Esophagus muscularis mucosa (tissue), 4 donors: ENCODE data around the gene GYPC. TPM values are rescaled to one million over a fixed set of nuclear protein-coding genes. Genes with fewer than 3 reads are reported as not detected.

Source experiments
- DNase-seq: peaks from one replicate; pipeline ENCODE4 v3.0.0-alpha.2; 2017; ENCODE audit errors: extremely low spot score
- H3K27ac ChIP-seq, 4 donors: fragments of 200-600 bp; sonication (generic); replicated peaks in 1 of 4; 1 replicate in 3 of 4; 2 replicates in 1 of 4; pipeline ENCODE4 v1.5.1; 2016 to 2019; ENCODE audit warnings: mild to moderate bottlenecking in 1 of 4
- H3K27me3 ChIP-seq, 4 donors: fragments of 200-600 bp; sonication (generic); one replicate each; pipeline versions ENCODE4 v1.5.1 to v1.6.0; 2016 to 2019
- H3K36me3 ChIP-seq, 4 donors: fragments of 200-600 bp; sonication (generic); one replicate each; pipeline ENCODE4 v1.5.1; 2016 to 2019
- H3K4me1 ChIP-seq, 4 donors: fragments of 200-600 bp; sonication (generic); one replicate each; pipeline ENCODE4 v1.5.1; 2016 to 2019
- H3K4me3 ChIP-seq, 4 donors: fragments of 200-600 bp; sonication (generic); 1 replicate in 2 of 4; 2 replicates in 2 of 4; pipeline ENCODE4 v1.5.1; 2016 to 2019; ENCODE audit warnings: mild to moderate bottlenecking in 4 of 4, moderate library complexity in 1 of 4
- H3K9me3 ChIP-seq, 4 donors: fragments of 200-600 bp; sonication (generic); 1 replicate in 3 of 4; 2 replicates in 1 of 4; pipeline ENCODE4 v1.5.1; 2016 to 2019
- EP300 ChIP-seq: sonication (generic); formaldehyde crosslinking; IDR thresholded peaks from one replicate; pipeline ENCODE4 v1.6.1; 2017; ENCODE audit warnings: antibody characterized with exemption
- POLR2A ChIP-seq: fragments of 450-650 bp; IDR thresholded peaks from one replicate; pipeline ENCODE4 v1.6.1; 2017; ENCODE audit warnings: antibody characterized with exemption, moderate library complexity, mild to moderate bottlenecking, low read depth
- POLR2AphosphoS5 ChIP-seq, 2 donors: sonication (generic); formaldehyde crosslinking; IDR thresholded peaks; one replicate each; pipeline ENCODE4 v1.6.1; 2017; ENCODE audit warnings: antibody characterized with exemption in 2 of 2
- WGBS: methylation state at CpG from one replicate; pipeline ENCODE4 v1.1.5; 2018; 5-methylcytosine and 5-hydroxymethylcytosine counted together
- intact Hi-C: fragments of 100-400 bp; cut with DNase I; formaldehyde crosslinking; loops from one replicate; pipeline ENCODE4 v1.15.1; 2023
- total RNA-seq, 4 donors: library from RNA; depleted of rRNA; stranded (reverse); fragments of >200 nt; gene quantifications; one replicate each; pipeline versions ENCODE4 v1.1.0 to v1.2.1, GENCODE V29; 2016
- TF ChIP-seq, protein P1 (sequence below), 3 experiments: fragments of 200-600 bp in 2 of 3; fragments of 450-650 bp in 1 of 3; sonication (generic) in 2 of 3; IDR thresholded peaks; one replicate each; pipeline ENCODE4 v1.5.1; 2017 to 2019; ENCODE audit warnings: antibody characterized with exemption in 3 of 3, mild to moderate bottlenecking in 2 of 3, moderate library complexity in 1 of 3

Gene GYPC
- total RNA-seq, 4 donors from 2014 or later: 119 to 197 (median 167) TPM

DNA sequence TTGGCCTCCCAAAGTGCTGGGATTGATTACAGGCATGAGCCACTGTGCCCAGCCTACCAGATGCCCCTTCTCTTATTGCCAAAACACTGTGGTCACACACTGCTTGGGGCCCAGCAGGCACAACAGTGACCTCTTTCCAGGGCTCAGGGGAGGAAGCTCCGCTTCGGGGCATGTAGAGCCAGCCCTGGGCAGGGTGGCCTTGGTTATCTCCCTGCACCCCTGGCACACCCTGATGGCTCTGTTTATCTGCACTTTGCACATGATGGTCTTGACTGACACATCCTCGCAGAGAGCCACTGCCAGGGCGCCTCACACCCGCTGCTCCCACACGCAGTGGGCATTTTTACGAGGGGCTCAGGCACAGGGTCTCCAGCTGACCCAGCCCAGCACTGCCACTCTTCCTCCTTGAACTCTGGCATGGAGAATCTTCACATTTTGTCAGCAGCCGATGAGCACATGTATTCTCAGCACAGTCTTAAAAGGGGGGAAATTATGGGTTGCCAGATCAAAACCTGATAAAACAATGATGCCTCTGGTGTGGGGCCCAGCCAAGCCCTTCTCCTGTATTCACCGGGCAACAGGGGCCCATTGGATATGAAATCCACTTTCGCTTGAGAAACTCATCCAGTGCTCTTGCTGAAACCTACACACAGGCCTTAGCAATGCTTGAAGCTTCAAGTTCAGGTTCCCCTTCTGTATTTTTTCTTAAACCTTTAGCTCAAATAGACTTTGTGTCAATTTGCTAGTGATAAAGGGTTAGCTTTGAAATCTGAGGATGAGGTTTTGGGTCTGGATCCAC, 5.9 kb downstream of the GYPC start:
- 86% methylated on average over 10 of the region's 10 CpGs for WGBS
- intact Hi-C loops: no loop called here
- Histone ChIP-seq H3K27me3 (no peaks in the 10 kb centered on the region), H3K9me3 (no peaks in the 10 kb centered on the region), H3K27ac (peak overlapping the region; percentile 64 to 99 (median 82)), H3K36me3 (peaks cover 0 to 18% (median 7%) of the 10 kb centered on the region in 4 donors), H3K4me3 (no peak overlapping the region), H3K4me1 (peaks cover 94 to 100% (median 100%) of the 10 kb centered on the region in 4 donors)
- TF ChIP-seq, protein P1, sequence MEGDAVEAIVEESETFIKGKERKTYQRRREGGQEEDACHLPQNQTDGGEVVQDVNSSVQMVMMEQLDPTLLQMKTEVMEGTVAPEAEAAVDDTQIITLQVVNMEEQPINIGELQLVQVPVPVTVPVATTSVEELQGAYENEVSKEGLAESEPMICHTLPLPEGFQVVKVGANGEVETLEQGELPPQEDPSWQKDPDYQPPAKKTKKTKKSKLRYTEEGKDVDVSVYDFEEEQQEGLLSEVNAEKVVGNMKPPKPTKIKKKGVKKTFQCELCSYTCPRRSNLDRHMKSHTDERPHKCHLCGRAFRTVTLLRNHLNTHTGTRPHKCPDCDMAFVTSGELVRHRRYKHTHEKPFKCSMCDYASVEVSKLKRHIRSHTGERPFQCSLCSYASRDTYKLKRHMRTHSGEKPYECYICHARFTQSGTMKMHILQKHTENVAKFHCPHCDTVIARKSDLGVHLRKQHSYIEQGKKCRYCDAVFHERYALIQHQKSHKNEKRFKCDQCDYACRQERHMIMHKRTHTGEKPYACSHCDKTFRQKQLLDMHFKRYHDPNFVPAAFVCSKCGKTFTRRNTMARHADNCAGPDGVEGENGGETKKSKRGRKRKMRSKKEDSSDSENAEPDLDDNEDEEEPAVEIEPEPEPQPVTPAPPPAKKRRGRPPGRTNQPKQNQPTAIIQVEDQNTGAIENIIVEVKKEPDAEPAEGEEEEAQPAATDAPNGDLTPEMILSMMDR (IDR thresholded peaks at IDR 0.05): no peak
- TF ChIP-seq EP300: no peak
- TF ChIP-seq POLR2A: no peak
- TF ChIP-seq POLR2AphosphoS5 (IDR thresholded peaks at IDR 0.05): no peak
- no peak for DNase-seq

GRCh38 chr2:126662621-126663020, 6.7 kb downstream of the GYPC start:
- Histone ChIP-seq H3K4me3 (no peak overlapping the region), H3K27ac (peak overlapping the region; percentile 64 to 99 (median 82)), H3K36me3 (peaks cover 0 to 18% (median 7%) of the 10 kb centered on the region in 4 donors), H3K9me3 (no peaks in the 10 kb centered on the region), H3K27me3 (no peaks in the 10 kb centered on the region), H3K4me1 (peaks cover 93 to 100% (median 100%) of the 10 kb centered on the region in 4 donors)
- DNase-seq: no peak
- WGBS: 57% methylated on average over 7 of the region's 7 CpGs
- TF ChIP-seq, protein P1 (IDR thresholded peaks at IDR 0.05): no peak
- TF ChIP-seq POLR2A: no peak
- no peak for TF ChIP-seq POLR2AphosphoS5 (IDR thresholded peaks at IDR 0.05)
- no peak for TF ChIP-seq EP300
- intact Hi-C loops: no loop called here

GRCh38 chr2:126663184-126663963, 7.4 kb downstream of the GYPC start:
- H3K36me3 ChIP-seq: peaks cover 0 to 18% (median 7%) of the 10 kb centered on the region in 4 donors
- DNase-seq: no peak
- intact Hi-C loops: no loop called here
- no peaks in the 10 kb centered on the region for H3K27me3 ChIP-seq
- H3K4me3 ChIP-seq: no peak overlapping the region
- H3K4me1 ChIP-seq: peaks cover 93 to 100% (median 99%) of the 10 kb centered on the region in 4 donors
- TF ChIP-seq EP300 (no peak), POLR2AphosphoS5 (IDR thresholded peaks at IDR 0.05) (no peak), POLR2A (no peak)
- TF ChIP-seq, protein P1 (IDR thresholded peaks at IDR 0.05): no peak
- 81% methylated on average over 13 of the region's 13 CpGs for WGBS
- no peaks in the 10 kb centered on the region for H3K9me3 ChIP-seq
- peak overlapping the region; percentile 64 to 99 (median 82) for H3K27ac ChIP-seq

GRCh38 chr2:126664234-126664633, 8.3 kb downstream of the GYPC start:
- Histone ChIP-seq H3K4me1 (peaks cover 88 to 100% (median 97%) of the 10 kb centered on the region in 4 donors), H3K27ac (peak overlapping the region; percentile 64 to 99 (median 82)), H3K27me3 (no peaks in the 10 kb centered on the region), H3K9me3 (no peaks in the 10 kb centered on the region), H3K4me3 (no peak overlapping the region), H3K36me3 (peaks cover 0 to 18% (median 7%) of the 10 kb centered on the region in 4 donors)
- 33% methylated on average over 3 of the region's 3 CpGs for WGBS
- TF ChIP-seq, protein P1 (IDR thresholded peaks at IDR 0.05): no peak
- no peak for TF ChIP-seq POLR2AphosphoS5 (IDR thresholded peaks at IDR 0.05)
- no peak for TF ChIP-seq EP300
- TF ChIP-seq POLR2A: no peak
- no peak for DNase-seq
- intact Hi-C loops: no loop called here
